HCT116 (cell line): Measurements from ENCODE around the gene TFEB. TPM values are rescaled to one million over a fixed set of nuclear protein-coding genes. Genes with fewer than 3 reads are reported as not detected.

ENCODE experiments used
- ATAC-seq: fragments of 200-7000 bp; cut with Tn5 transposase; 2 replicates; pipeline ENCODE4 v1.9.1; 2020; ENCODE audit warnings: mild to moderate bottlenecking, moderate library complexity
- BruUV-seq: library from RNA; stranded (reverse); fragments of 400-500 nt; replicated peaks from 2 replicates; lab custom pipeline; 2021; lab: Mats Ljungman, UMichigan
- CTCF ChIA-PET: fragments of 300-600 bp; sonication (Branson Sonifier 250); formaldehyde crosslinking; loops from one replicate; lab custom pipeline; 2021; ENCODE audit warnings: antibody characterized with exemption; lab: Charles Lee
- POLR2A ChIA-PET: fragments of 300-600, 350-600 bp; sonication (Branson Sonifier 250); formaldehyde crosslinking; loops from one replicate; lab custom pipeline; 2021; ENCODE audit warnings: antibody characterized with exemption; lab: Charles Lee
- RAD21 ChIA-PET, 2 experiments: fragments of 300-600 bp; sonication (Branson Sonifier 250); formaldehyde crosslinking; loops; one replicate each; lab custom pipeline; 2023; ENCODE audit warnings: low total read pairs in 2 of 2; ENCODE audit not compliant: uncharacterized antibody in 2 of 2, unreplicated experiment in 2 of 2, low non-redundant PET in 1 of 2; lab: Charles Lee
- DNase-seq: peaks from one replicate; pipeline ENCODE4 v3.0.0-alpha.2; 2010; ENCODE audit warnings: low read depth, low spot score
- H2AFZ ChIP-seq: fragments of 200-600 bp; shearing (Covaris generic), sonication (generic); 2 replicates; pipeline ENCODE4 v1.6.1; 2017; ENCODE audit warnings: low read depth, mixed run types, mixed read lengths, antibody characterized with exemption, low read length; ENCODE audit not compliant: poor library complexity, severe bottlenecking
- H3K27ac ChIP-seq: 2 replicates; pipeline ENCODE4 v1.5.1; 2012; ENCODE audit warnings: low read depth, low read length
- H3K27me3 ChIP-seq: fragments of 200-600 bp; sonication (generic); 2 replicates; pipeline ENCODE4 v1.6.1; 2016; ENCODE audit warnings: mixed run types, low read length, mixed read lengths; ENCODE audit not compliant: insufficient read depth
- H3K36me3 ChIP-seq, 2 experiments: fragments of 200-500 bp in 1 of 2; fragments of 200-600 bp in 1 of 2; sonication (Bioruptor generic) in 1 of 2; sonication (generic) in 1 of 2; 2 replicates each; pipeline versions ENCODE4 v1.5.1 to v1.6.1; 2014 to 2016; ENCODE audit warnings: low read length in 2 of 2, inconsistent platforms in 1 of 2, mixed read lengths in 1 of 2, mixed run types in 1 of 2; ENCODE audit not compliant: insufficient read depth in 2 of 2, control insufficient read depth in 1 of 2
- H3K4me1 ChIP-seq, 2 experiments: fragments of 200-600 bp in 1 of 2; sonication (generic) in 1 of 2; 2 replicates each; pipeline versions ENCODE4 v1.5.1 to v1.6.1; 2012 to 2017; ENCODE audit warnings: low read length in 2 of 2, inconsistent platforms in 1 of 2, mild to moderate bottlenecking in 1 of 2, mixed read lengths in 1 of 2, mixed run types in 1 of 2, moderate library complexity in 1 of 2; ENCODE audit not compliant: insufficient read depth in 2 of 2, control insufficient read depth in 1 of 2
- H3K4me2 ChIP-seq: fragments of 200-600 bp; sonication (generic); 2 replicates; pipeline ENCODE4 v1.6.1; 2017; ENCODE audit warnings: mixed run types, low read length, mixed read lengths
- H3K4me3 ChIP-seq, 2 experiments: fragments of 200-600 bp in 1 of 2; sonication (generic) in 1 of 2; replicated peaks in 1 of 2; 2 replicates each; pipeline ENCODE4 v1.5.1; 2011 to 2016; ENCODE audit warnings: low read length in 2 of 2, control low read depth in 1 of 2, low read depth in 1 of 2, mild to moderate bottlenecking in 1 of 2, mixed read lengths in 1 of 2, mixed run types in 1 of 2
- H3K79me2 ChIP-seq: fragments of 200-600 bp; sonication (generic); 2 replicates; pipeline ENCODE4 v1.6.1; 2017; ENCODE audit warnings: mild to moderate bottlenecking, mixed run types, low read length, moderate library complexity, mixed read lengths; ENCODE audit not compliant: insufficient read depth
- H3K9ac ChIP-seq: fragments of 200-600 bp; sonication (generic); 2 replicates; pipeline ENCODE4 v1.6.1; 2016; ENCODE audit warnings: low read length, mixed read lengths
- H3K9me2 ChIP-seq: fragments of 200-600 bp; sonication (generic), shearing (Covaris generic); 2 replicates; pipeline ENCODE4 v1.6.1; 2017; ENCODE audit warnings: mixed run types, mild to moderate bottlenecking, moderate library complexity; ENCODE audit not compliant: insufficient read depth
- H3K9me3 ChIP-seq, 2 experiments: fragments of 200-500 bp in 1 of 2; fragments of 200-600 bp in 1 of 2; sonication (Bioruptor generic) in 1 of 2; sonication (generic) in 1 of 2; 2 replicates each; pipeline ENCODE4 v1.6.1; 2014 to 2017; ENCODE audit warnings: low read length in 2 of 2, mixed read lengths in 2 of 2, inconsistent platforms in 1 of 2, low read depth in 1 of 2, mild to moderate bottlenecking in 1 of 2, mixed run types in 1 of 2, moderate library complexity in 1 of 2; ENCODE audit not compliant: control insufficient read depth in 1 of 2, insufficient read depth in 1 of 2
- H4K20me1 ChIP-seq: fragments of 200-600 bp; sonication (generic), shearing (Covaris generic); 2 replicates; pipeline ENCODE4 v1.6.1; 2017; ENCODE audit warnings: mixed run types, mild to moderate bottlenecking, moderate library complexity; ENCODE audit not compliant: insufficient read depth
- EZH2 ChIP-seq: fragments of 200-600 bp; sonication (generic); IDR thresholded peaks from 2 replicates; pipeline ENCODE4 v1.6.1; 2017; ENCODE audit warnings: antibody characterized with exemption, mixed run types
- JUND ChIP-seq: IDR thresholded peaks from 2 replicates; pipeline ENCODE4 v1.6.1; 2012
- POLR2A ChIP-seq: IDR thresholded peaks from 2 replicates; pipeline ENCODE4 v1.7.0; 2011; ENCODE audit warnings: borderline replicate concordance; ENCODE audit not compliant: insufficient read depth, insufficient read length; ENCODE audit errors: extremely low read depth
- POLR2AphosphoS5 ChIP-seq: IDR thresholded peaks from 2 replicates; pipeline ENCODE4 v1.6.1; 2011; ENCODE audit warnings: mild to moderate bottlenecking, low read depth, low read length, moderate library complexity
- RAD21 ChIP-seq: IDR thresholded peaks from 2 replicates; pipeline ENCODE4 v1.6.1; 2012; ENCODE audit warnings: low read depth, mild to moderate bottlenecking
- intact Hi-C: fragments of 100-400 bp; cut with micrococcal nuclease; formaldehyde crosslinking; loops from 2 replicates; pipeline ENCODE4 v1.10.0; 2022
- total RNA-seq: library from RNA; stranded (reverse); gene quantifications from one replicate; pipeline ENCODE4 v1.2.1, GENCODE V29; 2021; ENCODE audit not compliant: unreplicated experiment
- TF ChIP-seq, protein P1 (sequence below): IDR thresholded peaks from 2 replicates; pipeline ENCODE4 v1.6.1; 2011; ENCODE audit warnings: mild to moderate bottlenecking, low read length, moderate library complexity; ENCODE audit not compliant: insufficient replicate concordance; ENCODE audit errors: extremely low read depth

The TFEB gene
- total RNA-seq, 1 experiment from 2014 or later: 4.8 TPM

DNA sequence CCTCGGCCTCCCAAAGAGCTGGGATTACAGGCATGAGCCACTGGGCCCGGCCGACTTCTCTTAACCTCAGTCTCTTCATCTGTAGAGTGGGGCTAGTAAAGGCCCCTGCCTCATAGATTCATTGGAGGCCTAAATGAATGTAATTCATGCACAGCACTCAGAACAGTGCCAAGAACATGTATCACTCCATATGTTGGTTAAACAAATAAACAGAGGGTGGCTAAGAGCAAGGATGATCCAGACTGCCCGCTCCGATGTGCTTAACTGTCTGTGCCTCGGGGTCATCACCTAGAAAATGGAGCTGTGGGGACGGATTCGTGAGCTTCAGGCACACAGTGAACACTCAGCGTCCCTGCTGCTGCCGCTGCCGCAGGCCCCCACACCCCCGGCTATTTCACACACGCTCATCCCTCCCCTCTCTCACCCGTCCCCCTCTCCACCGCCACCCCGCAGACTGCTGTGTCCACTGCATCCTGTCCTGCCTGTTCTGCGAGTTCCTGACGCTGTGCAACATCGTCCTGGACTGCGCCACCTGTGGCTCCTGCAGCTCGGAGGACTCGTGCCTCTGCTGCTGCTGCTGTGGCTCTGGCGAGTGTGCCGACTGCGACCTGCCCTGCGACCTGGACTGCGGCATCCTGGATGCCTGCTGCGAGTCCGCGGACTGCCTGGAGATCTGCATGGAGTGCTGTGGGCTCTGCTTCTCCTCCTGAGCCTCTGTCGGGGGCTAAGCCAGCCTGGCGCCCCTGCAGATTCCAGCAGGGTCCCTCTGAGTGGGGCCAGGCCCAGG lies 82.3 kb downstream of the TFEB start (continued):
- TF ChIP-seq, protein P1, sequence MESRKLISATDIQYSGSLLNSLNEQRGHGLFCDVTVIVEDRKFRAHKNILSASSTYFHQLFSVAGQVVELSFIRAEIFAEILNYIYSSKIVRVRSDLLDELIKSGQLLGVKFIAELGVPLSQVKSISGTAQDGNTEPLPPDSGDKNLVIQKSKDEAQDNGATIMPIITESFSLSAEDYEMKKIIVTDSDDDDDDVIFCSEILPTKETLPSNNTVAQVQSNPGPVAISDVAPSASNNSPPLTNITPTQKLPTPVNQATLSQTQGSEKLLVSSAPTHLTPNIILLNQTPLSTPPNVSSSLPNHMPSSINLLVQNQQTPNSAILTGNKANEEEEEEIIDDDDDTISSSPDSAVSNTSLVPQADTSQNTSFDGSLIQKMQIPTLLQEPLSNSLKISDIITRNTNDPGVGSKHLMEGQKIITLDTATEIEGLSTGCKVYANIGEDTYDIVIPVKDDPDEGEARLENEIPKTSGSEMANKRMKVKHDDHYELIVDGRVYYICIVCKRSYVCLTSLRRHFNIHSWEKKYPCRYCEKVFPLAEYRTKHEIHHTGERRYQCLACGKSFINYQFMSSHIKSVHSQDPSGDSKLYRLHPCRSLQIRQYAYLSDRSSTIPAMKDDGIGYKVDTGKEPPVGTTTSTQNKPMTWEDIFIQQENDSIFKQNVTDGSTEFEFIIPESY: no peak

DNA sequence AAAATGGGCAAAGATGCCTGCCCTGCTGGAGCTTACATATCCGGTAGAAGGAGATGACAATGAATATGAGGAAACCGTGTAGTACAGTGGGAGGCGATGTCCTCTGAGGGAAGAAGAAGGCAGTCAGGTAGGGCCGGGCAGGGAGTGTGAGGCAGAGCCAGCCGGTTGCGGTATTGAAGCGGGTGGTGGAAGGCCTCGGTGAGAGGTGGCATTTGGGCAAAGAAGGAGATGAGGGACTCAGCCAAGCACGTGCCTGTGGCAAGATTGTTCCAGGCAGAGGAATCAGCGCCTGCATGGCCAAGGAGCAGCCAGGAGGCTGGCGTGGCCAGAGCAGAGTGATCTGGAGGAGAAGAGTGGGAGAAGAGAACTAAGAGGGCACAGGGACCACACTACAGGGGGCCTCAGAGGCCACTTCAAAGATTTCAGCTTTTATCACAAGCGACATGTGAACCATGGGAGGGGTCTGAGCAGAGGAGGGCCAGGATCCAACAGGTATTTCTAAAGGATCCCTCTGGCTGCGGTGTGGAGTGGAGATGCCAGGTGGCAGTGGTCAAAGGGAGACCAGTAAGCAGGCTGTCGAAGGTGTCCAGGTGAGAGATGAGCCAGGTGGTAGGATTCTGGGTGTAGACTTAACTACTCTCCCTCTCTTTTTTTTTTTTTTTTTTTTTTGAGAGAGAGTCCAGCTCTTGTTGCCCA lies 83.3 kb downstream of the TFEB start:
- H4K20me1 ChIP-seq: no peaks in the 10 kb centered on the region
- H3K9me2 ChIP-seq: no peaks in the 10 kb centered on the region
- H3K36me3 ChIP-seq: peaks cover 2 to 7% of the 10 kb centered on the region in 2 experiments; a peak in 2 of 4 replicates
- no peak overlapping the region for H3K27ac ChIP-seq
- no TSS peak for BruUV-seq
- no peak overlapping the region for H2AFZ ChIP-seq
- DNase-seq: no peak
- no peaks in the 10 kb centered on the region for H3K27me3 ChIP-seq
- H3K9me3 ChIP-seq: no peaks in the 10 kb centered on the region
- H3K9ac ChIP-seq: no peak overlapping the region
- ChIA-PET POLR2A (interaction anchor here (1.6 kb wide), 1 partner anchor 15 kb away, joined by 4 read pairs; no protein-coding TSS in a partner anchor), RAD21 (no interaction called here), CTCF (no interaction called here)
- H3K4me1 ChIP-seq: no peaks in the 10 kb centered on the region
- no peaks in the 10 kb centered on the region for H3K79me2 ChIP-seq
- TF ChIP-seq RAD21 (no peak), POLR2AphosphoS5 (no peak), POLR2A (no peak), JUND (no peak), EZH2 (no peak)
- no peak overlapping the region for H3K4me3 ChIP-seq
- no peak overlapping the region for H3K4me2 ChIP-seq
- no peak for ATAC-seq
- intact Hi-C loops: no loop called here
